Adrenal gland (tissue), 5 donors: Measurements from ENCODE around the gene SLC14A1.

Experiments used
- POLR2A ChIP-seq, 2 donors: fragments of 450-650 bp; IDR thresholded peaks; one replicate each; pipeline ENCODE4 v1.6.1; 2017; ENCODE audit warnings: antibody characterized with exemption in 2 of 2, mild to moderate bottlenecking in 2 of 2, moderate library complexity in 1 of 2
- TF ChIP-seq, protein P1 (sequence below), 6 experiments: fragments of 450-650 bp in 4 of 6; fragments of 200-600 bp in 2 of 6; sonication (generic) in 1 of 6; IDR thresholded peaks; 1 replicate in 5 of 6; 2 replicates in 1 of 6; pipeline versions ENCODE4 v1.5.1 to v1.8.0; 2016 to 2021; ENCODE audit warnings: antibody characterized with exemption in 6 of 6, mild to moderate bottlenecking in 2 of 6, moderate library complexity in 1 of 6
- donor health status: DM: no; HTN: no; CAD: no.

DNA sequence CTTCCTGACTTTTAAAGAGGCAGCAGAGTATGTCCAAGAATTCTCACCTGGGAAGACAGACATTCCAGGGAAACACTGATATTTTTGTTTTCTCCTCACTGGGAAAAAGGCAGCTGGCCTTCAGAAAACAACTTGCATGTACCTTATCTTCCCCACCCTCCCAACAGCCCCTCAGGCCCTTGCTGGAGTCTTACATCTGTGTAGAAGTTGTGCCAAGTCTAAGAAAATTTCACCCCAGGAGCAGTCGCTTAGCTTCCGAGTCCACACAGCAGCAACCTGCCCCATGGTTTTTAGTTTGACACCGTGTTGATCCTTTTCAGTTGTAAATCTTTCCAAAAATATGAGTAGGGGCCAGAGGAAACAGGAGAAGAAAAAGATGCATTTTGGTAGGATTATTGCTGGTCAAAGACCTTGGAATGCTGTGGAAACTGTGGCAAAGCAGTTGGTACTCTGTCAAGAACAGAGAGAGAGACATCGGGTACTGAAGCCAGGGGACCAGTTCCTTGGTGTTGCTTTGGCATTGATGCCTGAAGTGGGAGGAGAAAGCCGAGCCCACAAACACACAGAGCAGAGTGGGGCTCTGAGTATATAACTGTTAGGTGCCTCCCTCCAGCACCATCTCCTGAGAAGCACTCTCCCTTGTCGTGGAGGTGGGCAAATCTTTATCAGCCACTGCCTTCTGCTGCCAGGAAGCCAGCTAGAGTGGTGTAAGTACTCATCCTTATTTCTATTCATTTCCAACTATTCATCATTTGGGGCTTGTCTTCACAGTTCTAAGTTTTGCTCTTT is at the start of gene SLC14A1:
- TF ChIP-seq, protein P1, sequence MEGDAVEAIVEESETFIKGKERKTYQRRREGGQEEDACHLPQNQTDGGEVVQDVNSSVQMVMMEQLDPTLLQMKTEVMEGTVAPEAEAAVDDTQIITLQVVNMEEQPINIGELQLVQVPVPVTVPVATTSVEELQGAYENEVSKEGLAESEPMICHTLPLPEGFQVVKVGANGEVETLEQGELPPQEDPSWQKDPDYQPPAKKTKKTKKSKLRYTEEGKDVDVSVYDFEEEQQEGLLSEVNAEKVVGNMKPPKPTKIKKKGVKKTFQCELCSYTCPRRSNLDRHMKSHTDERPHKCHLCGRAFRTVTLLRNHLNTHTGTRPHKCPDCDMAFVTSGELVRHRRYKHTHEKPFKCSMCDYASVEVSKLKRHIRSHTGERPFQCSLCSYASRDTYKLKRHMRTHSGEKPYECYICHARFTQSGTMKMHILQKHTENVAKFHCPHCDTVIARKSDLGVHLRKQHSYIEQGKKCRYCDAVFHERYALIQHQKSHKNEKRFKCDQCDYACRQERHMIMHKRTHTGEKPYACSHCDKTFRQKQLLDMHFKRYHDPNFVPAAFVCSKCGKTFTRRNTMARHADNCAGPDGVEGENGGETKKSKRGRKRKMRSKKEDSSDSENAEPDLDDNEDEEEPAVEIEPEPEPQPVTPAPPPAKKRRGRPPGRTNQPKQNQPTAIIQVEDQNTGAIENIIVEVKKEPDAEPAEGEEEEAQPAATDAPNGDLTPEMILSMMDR (IDR thresholded peaks at IDR 0.05) = no peak
- TF ChIP-seq POLR2A (IDR thresholded peaks at IDR 0.05) = no peak
